ENCODE data around the gene NFKBIL1. TPM values are rescaled to one million over a fixed set of nuclear protein-coding genes. Genes with fewer than 3 reads are reported as not detected.

Gene NFKBIL1
- total RNA-seq, 3 donors from 2014 or later (not counting 1 experiment from before 2014, with no cell fraction given), result 8.1 to 10.9 (median 10.7) TPM

GRCh38 chr6:31531771-31532643, 15.4 kb upstream of the NFKBIL1 start:
- no peak overlapping the region for H3K27ac ChIP-seq (ENCODE audit: low read length)
- no peaks in the 10 kb centered on the region for H3K4me1 ChIP-seq (ENCODE audit: control insufficient read depth, insufficient read depth, low read length)
- DNase-seq (no peak), ATAC-seq (no peak)
- TF ChIP-seq CTCF (IDR thresholded peaks at IDR 0.05), result no peak
- H3K9me3 ChIP-seq (ENCODE audit: control insufficient read depth, insufficient read depth, low read length), result no peaks in the 10 kb centered on the region
- peak overlapping the region; percentile 9 to 37 for H3K27ac Mint-ChIP-seq
- no peaks in the 10 kb centered on the region for H3K27me3 Mint-ChIP-seq (ENCODE audit: low read depth in 2 of 2)
- no peaks in the 10 kb centered on the region for H3K27me3 ChIP-seq (ENCODE audit: control insufficient read depth, insufficient read depth, low read length)
- peaks cover 17% of the 10 kb centered on the region for H3K36me3 Mint-ChIP-seq
- intact Hi-C loops (cut with micrococcal nuclease), result no loop called here
- no peak overlapping the region for H3K4me3 ChIP-seq (ENCODE audit: low read length)
- H3K4me1 Mint-ChIP-seq, result peaks cover 23 to 32% of the 10 kb centered on the region in 2 donors
- WGBS (ENCODE audit: insufficient coverage), result 92% methylated on average over 7 of the region's 9 CpGs
- no peaks in the 10 kb centered on the region for H3K9me3 Mint-ChIP-seq
- no peak overlapping the region for H3K4me3 Mint-ChIP-seq
- peaks cover 73% of the 10 kb centered on the region for H3K36me3 ChIP-seq (ENCODE audit: control insufficient read depth, insufficient read depth, low read length)

GRCh38 chr6:31532644-31533454, 14.6 kb upstream of the NFKBIL1 start:
- H3K4me3 Mint-ChIP-seq, result no peak overlapping the region
- Histone ChIP-seq H3K4me1 (ENCODE audit: control insufficient read depth, insufficient read depth, low read length) (no peaks in the 10 kb centered on the region), H3K4me3 (ENCODE audit: low read length) (no peak overlapping the region), H3K36me3 (ENCODE audit: control insufficient read depth, insufficient read depth, low read length) (peaks cover 77% of the 10 kb centered on the region), H3K27ac (ENCODE audit: low read length) (no peak overlapping the region), H3K27me3 (ENCODE audit: control insufficient read depth, insufficient read depth, low read length) (no peaks in the 10 kb centered on the region), H3K9me3 (ENCODE audit: control insufficient read depth, insufficient read depth, low read length) (no peaks in the 10 kb centered on the region)
- intact Hi-C loops (cut with micrococcal nuclease), result no loop called here
- peaks cover 17% of the 10 kb centered on the region for H3K36me3 Mint-ChIP-seq
- H3K9me3 Mint-ChIP-seq, result no peaks in the 10 kb centered on the region
- peak overlapping the region; percentile 37 to 51 for H3K27ac Mint-ChIP-seq
- no peak for DNase-seq
- no peak for TF ChIP-seq CTCF (IDR thresholded peaks at IDR 0.05)
- WGBS (ENCODE audit: insufficient coverage), result 86% methylated on average over 8 of the region's 9 CpGs
- ATAC-seq, result no peak
- peaks cover 23 to 36% of the 10 kb centered on the region in 2 donors for H3K4me1 Mint-ChIP-seq
- no peaks in the 10 kb centered on the region for H3K27me3 Mint-ChIP-seq (ENCODE audit: low read depth in 2 of 2)

GRCh38 chr6:31533455-31533841, 14.0 kb upstream of the NFKBIL1 start:
- Histone ChIP-seq H3K36me3 (ENCODE audit: control insufficient read depth, insufficient read depth, low read length) (peaks cover 82% of the 10 kb centered on the region), H3K9me3 (ENCODE audit: control insufficient read depth, insufficient read depth, low read length) (no peaks in the 10 kb centered on the region), H3K4me1 (ENCODE audit: control insufficient read depth, insufficient read depth, low read length) (no peaks in the 10 kb centered on the region), H3K4me3 (ENCODE audit: low read length) (no peak overlapping the region), H3K27ac (ENCODE audit: low read length) (no peak overlapping the region), H3K27me3 (ENCODE audit: control insufficient read depth, insufficient read depth, low read length) (no peaks in the 10 kb centered on the region)
- WGBS (ENCODE audit: insufficient coverage), result 91% methylated on average over 1 of the region's 1 CpG
- H3K4me3 Mint-ChIP-seq, result no peak overlapping the region
- intact Hi-C loops (cut with micrococcal nuclease), result no loop called here
- no peak for TF ChIP-seq CTCF (IDR thresholded peaks at IDR 0.05)
- H3K4me1 Mint-ChIP-seq, result peaks cover 27 to 39% of the 10 kb centered on the region in 2 donors
- peaks cover 20% of the 10 kb centered on the region for H3K36me3 Mint-ChIP-seq
- peak overlapping the region; percentile 37 to 51 for H3K27ac Mint-ChIP-seq
- H3K27me3 Mint-ChIP-seq (ENCODE audit: low read depth in 2 of 2), result no peaks in the 10 kb centered on the region
- ATAC-seq, result no peak
- H3K9me3 Mint-ChIP-seq, result no peaks in the 10 kb centered on the region
- DNase-seq, result no peak

All from natural killer cell (primary cell).